Endodermal cell (in vitro differentiated cells): ENCODE results near the gene MYH6. TPM values are rescaled to one million over a fixed set of nuclear protein-coding genes. Genes with fewer than 3 reads are reported as not detected.
"Not testable (repeated sequence)": the region's sequence is repeated elsewhere in the genome, so short reads cannot be mapped to it uniquely, and the experiment has no call there.

Experiments used
- DNase-seq: peaks from one replicate; pipeline ENCODE4 v3.0.0-alpha.2; 2017
- H3K27ac ChIP-seq: 2 replicates; pipeline ENCODE4 v1.5.1; 2013; ENCODE audit warnings: mild to moderate bottlenecking, low read depth, low read length, moderate library complexity
- H3K27me3 ChIP-seq: 2 replicates; pipeline ENCODE4 v1.6.1; 2013; ENCODE audit warnings: mild to moderate bottlenecking, low read length, moderate library complexity; ENCODE audit not compliant: insufficient read depth, control insufficient read depth, poor library complexity, severe bottlenecking
- H3K36me3 ChIP-seq: 2 replicates; pipeline ENCODE4 v1.7.0; 2013; ENCODE audit warnings: mild to moderate bottlenecking, low read length, moderate library complexity; ENCODE audit not compliant: control insufficient read depth, insufficient read depth
- H3K4me1 ChIP-seq: one replicate; pipeline ENCODE4 v1.7.0; 2013; ENCODE audit warnings: low read length; ENCODE audit not compliant: control insufficient read depth, insufficient read depth
- H3K4me3 ChIP-seq: 2 replicates; pipeline ENCODE4 v1.5.1; 2013; ENCODE audit warnings: mild to moderate bottlenecking, low read length, moderate library complexity
- H3K9ac ChIP-seq: 2 replicates; pipeline ENCODE4 v1.6.1; 2013; ENCODE audit warnings: mild to moderate bottlenecking, low read length, moderate library complexity; ENCODE audit not compliant: poor library complexity, severe bottlenecking; ENCODE audit errors: extremely low read depth
- H3K9me3 ChIP-seq: 2 replicates; pipeline ENCODE4 v1.6.1; 2013; ENCODE audit warnings: mild to moderate bottlenecking, low read length, moderate library complexity; ENCODE audit not compliant: control insufficient read depth
- H3K27ac Mint-ChIP-seq: 2 replicates; pipeline ENCODE4 v1.8.0; 2020; ENCODE audit warnings: mixed read lengths
- H3K27me3 Mint-ChIP-seq: 2 replicates; pipeline ENCODE4 v1.8.0; 2021; ENCODE audit warnings: mild to moderate bottlenecking, mixed read lengths; ENCODE audit not compliant: insufficient read depth
- H3K36me3 Mint-ChIP-seq: 2 replicates; pipeline ENCODE4 v1.8.0; 2020; ENCODE audit warnings: low read depth, mixed read lengths
- H3K4me1 Mint-ChIP-seq: 2 replicates; pipeline ENCODE4 v1.8.0; 2020; ENCODE audit warnings: mixed read lengths
- H3K4me3 Mint-ChIP-seq: 2 replicates; pipeline ENCODE4 v1.8.0; 2020; ENCODE audit warnings: mild to moderate bottlenecking, moderate library complexity, mixed read lengths
- H3K9me3 Mint-ChIP-seq: 2 replicates; pipeline ENCODE4 v1.8.0; 2020; ENCODE audit warnings: mild to moderate bottlenecking, mixed read lengths
- WGBS, 2 experiments: methylation state at CpG; one replicate each; pipeline versions ENCODE4 v1.1.5 to v1.1.7; 2013; ENCODE audit warnings: missing lambda C conversion rate in 2 of 2, mixed read lengths in 1 of 2; ENCODE audit not compliant: insufficient coverage in 1 of 2, insufficient read length in 1 of 2; 5-methylcytosine and 5-hydroxymethylcytosine counted together
- total RNA-seq, 2 donors: library from RNA; stranded (reverse); fragmentation: NEBNext Ultra II Directional in 1 of 2; extraction: Animal tissue kit (Norgen Biotek cat#: 25700) in 1 of 2; gene quantifications; 2 replicates in 1 of 2; 3 replicates in 1 of 2; pipeline ENCODE4 v1.2.1, GENCODE V29; 2021
- TF ChIP-seq, protein P1 (sequence below): fragments of 200-600 bp; sonication (generic); conservative IDR thresholded peaks from 2 replicates; pipeline ENCODE4 v1.5.0; 2021; ENCODE audit warnings: antibody characterized with exemption, mild to moderate bottlenecking

MYH6 gene
- total RNA-seq, 2 donors from 2014 or later: not detected

DNA sequence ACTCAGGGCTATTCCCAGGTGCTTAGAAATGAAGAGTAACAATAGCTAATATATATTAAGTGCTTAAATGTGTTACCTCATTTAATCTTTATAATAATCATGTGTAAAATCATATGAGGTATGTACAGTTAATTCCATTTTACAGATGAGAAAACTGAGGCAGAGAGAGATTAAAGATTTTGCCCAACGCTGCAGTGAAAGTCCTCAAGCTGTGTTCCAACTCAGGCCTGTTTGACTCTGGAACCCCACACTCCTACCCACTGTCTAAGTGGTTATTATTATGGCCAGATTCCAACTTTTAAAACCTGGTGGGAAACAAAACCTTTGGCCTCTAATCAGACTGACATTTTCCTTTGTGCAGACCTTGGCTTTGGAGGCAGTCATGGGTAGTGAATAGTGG, 21.1 kb downstream of the MYH6 start:
- H3K36me3 ChIP-seq: no peaks in the 10 kb centered on the region
- H3K4me1 ChIP-seq: no peaks in the 10 kb centered on the region
- 88 to 94% methylated on average over 1 of the region's 1 CpG for WGBS, 2 experiments
- Mint-ChIP-seq H3K4me1 (no peaks in the 10 kb centered on the region), H3K27me3 (peaks cover 28% of the 10 kb centered on the region), H3K36me3 (no peaks in the 10 kb centered on the region), H3K4me3 (no peak overlapping the region), H3K9me3 (no peaks in the 10 kb centered on the region), H3K27ac (no peak overlapping the region)
- TF ChIP-seq, protein P1, sequence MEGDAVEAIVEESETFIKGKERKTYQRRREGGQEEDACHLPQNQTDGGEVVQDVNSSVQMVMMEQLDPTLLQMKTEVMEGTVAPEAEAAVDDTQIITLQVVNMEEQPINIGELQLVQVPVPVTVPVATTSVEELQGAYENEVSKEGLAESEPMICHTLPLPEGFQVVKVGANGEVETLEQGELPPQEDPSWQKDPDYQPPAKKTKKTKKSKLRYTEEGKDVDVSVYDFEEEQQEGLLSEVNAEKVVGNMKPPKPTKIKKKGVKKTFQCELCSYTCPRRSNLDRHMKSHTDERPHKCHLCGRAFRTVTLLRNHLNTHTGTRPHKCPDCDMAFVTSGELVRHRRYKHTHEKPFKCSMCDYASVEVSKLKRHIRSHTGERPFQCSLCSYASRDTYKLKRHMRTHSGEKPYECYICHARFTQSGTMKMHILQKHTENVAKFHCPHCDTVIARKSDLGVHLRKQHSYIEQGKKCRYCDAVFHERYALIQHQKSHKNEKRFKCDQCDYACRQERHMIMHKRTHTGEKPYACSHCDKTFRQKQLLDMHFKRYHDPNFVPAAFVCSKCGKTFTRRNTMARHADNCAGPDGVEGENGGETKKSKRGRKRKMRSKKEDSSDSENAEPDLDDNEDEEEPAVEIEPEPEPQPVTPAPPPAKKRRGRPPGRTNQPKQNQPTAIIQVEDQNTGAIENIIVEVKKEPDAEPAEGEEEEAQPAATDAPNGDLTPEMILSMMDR: no peak
- no peaks in the 10 kb centered on the region for H3K9me3 ChIP-seq
- no peak overlapping the region for H3K9ac ChIP-seq
- no peak for DNase-seq
- no peak overlapping the region for H3K27ac ChIP-seq
- H3K4me3 ChIP-seq: no peak overlapping the region
- H3K27me3 ChIP-seq: peaks cover 9% of the 10 kb centered on the region

DNA sequence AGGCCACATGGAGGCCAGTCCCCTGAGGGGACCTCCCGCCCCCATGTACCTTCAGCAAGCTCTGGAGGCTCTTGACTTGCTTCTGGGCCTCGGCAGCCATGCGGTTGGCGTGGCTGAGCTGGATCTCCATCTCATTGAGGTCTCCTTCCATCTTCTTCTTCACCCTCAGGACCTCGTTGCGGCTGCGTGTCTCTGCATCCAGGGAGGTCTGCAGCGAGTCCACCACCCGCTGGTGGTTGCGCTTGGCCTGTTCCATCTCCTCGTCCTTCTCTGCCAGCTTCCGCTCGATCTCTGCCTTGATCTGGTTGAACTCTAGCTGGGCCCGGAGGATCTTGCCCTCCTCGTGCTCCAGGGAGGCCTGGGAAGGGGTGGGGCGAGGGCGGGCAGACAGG, 21.8 kb downstream of the MYH6 start:
- not testable (repeated sequence) for H3K27ac Mint-ChIP-seq, H3K4me1 ChIP-seq, H3K9me3 Mint-ChIP-seq, DNase-seq, H3K27ac ChIP-seq, H3K27me3 ChIP-seq, H3K36me3 ChIP-seq, H3K4me1 Mint-ChIP-seq, H3K9ac ChIP-seq, H3K4me3 ChIP-seq, H3K9me3 ChIP-seq, H3K36me3 Mint-ChIP-seq, H3K4me3 Mint-ChIP-seq
- H3K27me3 Mint-ChIP-seq: peaks cover 31% of the 10 kb centered on the region
- 89 to 95% methylated on average over 6 to 15 of the region's 17 CpGs for WGBS, 2 experiments

DNA sequence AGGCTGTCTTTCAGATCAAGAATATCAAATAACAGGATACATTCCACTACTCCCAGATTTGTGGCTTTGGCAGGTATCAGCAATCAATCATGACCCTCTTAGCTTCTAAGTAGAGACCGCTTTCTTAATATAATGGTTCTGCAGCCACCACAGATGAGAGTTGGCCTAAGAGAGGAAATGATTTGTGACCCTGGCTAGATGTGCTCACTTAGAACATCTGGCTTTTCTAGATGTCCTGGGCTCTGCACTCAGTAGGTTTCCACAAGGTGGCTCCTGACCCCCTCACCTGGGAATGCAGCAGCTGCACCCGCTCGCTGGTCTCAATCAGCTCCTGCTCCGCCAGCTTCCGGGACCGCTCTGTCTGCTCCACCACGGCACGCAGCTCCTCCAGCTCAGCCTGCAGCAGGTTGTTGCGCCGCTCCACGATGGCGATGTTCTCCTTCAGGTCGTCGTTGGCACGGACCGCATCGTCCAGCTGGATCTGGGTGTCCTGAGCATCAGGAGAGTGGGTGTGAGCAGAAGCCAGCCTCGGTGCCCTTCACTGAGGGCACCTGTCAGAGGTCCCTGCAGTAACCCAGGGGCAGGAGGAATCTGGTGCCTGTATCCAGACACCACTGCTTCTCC, 22.3 kb downstream of the MYH6 start:
- Histone ChIP-seq H3K27ac (no peak overlapping the region), H3K4me1 (no peaks in the 10 kb centered on the region), H3K4me3 (no peak overlapping the region), H3K27me3 (peaks cover 4% of the 10 kb centered on the region), H3K9ac (no peak overlapping the region), H3K36me3 (no peaks in the 10 kb centered on the region), H3K9me3 (no peaks in the 10 kb centered on the region)
- WGBS, 2 experiments: 92 to 99% methylated on average over 10 to 18 of the region's 18 CpGs
- TF ChIP-seq, protein P1: peak; percentile 58
- no peak overlapping the region for H3K4me3 Mint-ChIP-seq
- H3K36me3 Mint-ChIP-seq: no peaks in the 10 kb centered on the region
- H3K9me3 Mint-ChIP-seq: no peaks in the 10 kb centered on the region
- H3K27me3 Mint-ChIP-seq: peaks cover 36% of the 10 kb centered on the region
- peak; percentile 63 for DNase-seq
- H3K27ac Mint-ChIP-seq: no peak overlapping the region
- H3K4me1 Mint-ChIP-seq: no peaks in the 10 kb centered on the region

DNA sequence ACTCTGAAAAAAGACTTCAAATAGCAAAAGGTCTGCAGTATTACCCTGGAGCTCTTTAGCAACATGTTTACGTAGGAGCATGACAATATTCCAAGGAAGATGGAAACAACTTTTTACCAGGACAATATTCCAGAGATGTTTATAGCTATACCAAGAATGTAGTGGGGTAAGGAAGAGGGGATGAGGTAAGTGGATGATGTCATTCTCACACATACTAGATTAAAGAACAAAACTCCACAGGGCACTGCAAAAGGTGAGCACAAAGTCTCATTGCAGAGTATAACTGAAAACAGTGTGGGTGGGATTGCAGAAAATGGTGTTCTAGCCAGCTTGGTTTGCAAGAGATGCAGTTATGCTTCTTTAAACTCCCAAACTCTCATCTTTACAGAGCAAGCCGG, 22.8 kb downstream of the MYH6 start:
- H3K9me3 Mint-ChIP-seq: no peaks in the 10 kb centered on the region
- WGBS, 2 experiments: 80 to 92% methylated on average over 1 to 2 of the region's 2 CpGs
- no peak overlapping the region for H3K27ac Mint-ChIP-seq

More for the DNA sequence above, 22.8 kb downstream of the MYH6 start:
- TF ChIP-seq, protein P1: no peak
- Histone ChIP-seq H3K4me3 (no peak overlapping the region), H3K27ac (no peak overlapping the region), H3K36me3 (no peaks in the 10 kb centered on the region), H3K9me3 (no peaks in the 10 kb centered on the region), H3K27me3 (no peaks in the 10 kb centered on the region), H3K4me1 (no peaks in the 10 kb centered on the region), H3K9ac (no peak overlapping the region)
- no peaks in the 10 kb centered on the region for H3K4me1 Mint-ChIP-seq
- no peaks in the 10 kb centered on the region for H3K36me3 Mint-ChIP-seq
- H3K4me3 Mint-ChIP-seq: no peak overlapping the region
- no peak for DNase-seq
- peaks cover 37% of the 10 kb centered on the region for H3K27me3 Mint-ChIP-seq
